ENCODE data around the gene DRG2. TPM values are rescaled to one million over a fixed set of nuclear protein-coding genes. Genes with fewer than 3 reads are reported as not detected.

Gene DRG2
- total and polyA plus RNA-seq, 10 of the 15 experiments (the other 5 are each of a cell fraction or from before 2014, with no cell fraction given) = 9.1 to 64.8 (median 45.7) TPM

DNA sequence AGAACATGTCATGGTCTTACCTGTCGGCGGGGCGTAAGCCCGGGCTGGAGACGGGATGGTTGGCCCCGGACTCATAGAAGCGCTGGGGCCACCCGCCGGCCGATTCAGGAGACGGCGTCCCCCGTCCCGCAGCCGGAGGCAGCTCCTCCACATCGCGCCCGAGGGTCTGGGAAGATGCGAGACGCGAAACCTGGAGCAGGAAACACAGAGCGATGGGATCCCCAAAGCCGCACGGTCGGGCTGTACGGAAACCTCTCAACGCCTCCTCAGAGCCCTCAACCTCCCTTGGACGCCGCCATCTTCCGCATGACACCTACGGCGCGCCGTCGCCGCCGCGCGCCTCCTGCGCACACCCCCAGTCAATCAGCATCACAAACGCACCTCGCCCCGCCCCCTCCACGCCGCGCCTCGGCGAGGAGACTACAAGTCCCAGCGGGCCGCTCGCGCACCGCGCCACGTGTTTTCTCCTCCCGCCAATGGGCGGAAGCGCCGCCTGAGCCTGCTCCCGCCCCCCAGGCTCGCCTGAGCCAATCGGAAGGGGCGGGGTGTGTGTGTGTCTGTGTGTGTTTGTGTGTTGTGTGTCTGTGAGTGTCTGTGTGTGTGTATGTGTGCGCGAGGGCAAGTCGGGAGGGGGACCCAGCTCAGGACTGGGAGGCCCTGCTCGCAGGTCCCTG lies 48.8 kb upstream of the DRG2 start, which contains the start of the genes ATPAF2 and GID4 (continued):
- TF ChIP-seq SIX5 (IDR thresholded peaks at IDR 0.05; ENCODE audit: low read depth, low read length, severe bottlenecking) (peak; percentile 93), ZNF24 (IDR thresholded peaks at IDR 0.05) (no peak), RBBP5 (conservative IDR thresholded peaks at IDR 0.05) (no peak), FOXM1 (IDR thresholded peaks at IDR 0.05; ENCODE audit: low read depth, low read length) (no peak), SPI1 (IDR thresholded peaks at IDR 0.05; ENCODE audit: borderline replicate concordance, insufficient read depth, low read depth, low read length) (0 out of 2 replicates have a peak, but pooled peaks have one; percentile 10), RUNX3 (IDR thresholded peaks at IDR 0.05; ENCODE audit: low read length) (0 out of 2 replicates have a peak, but pooled peaks have one; percentile 22), SP1 (IDR thresholded peaks at IDR 0.05; ENCODE audit: low read depth, low read length) (peak; percentile 98), YY1 (IDR thresholded peaks at IDR 0.05; ENCODE audit: low read depth, low read length) (peak; percentile 99), POU2F2 (IDR thresholded peaks at IDR 0.05; ENCODE audit: borderline replicate concordance, low read depth, low read length) (peak; percentile 43; the same call in 1 of the 3 replicates), RELA (IDR thresholded peaks at IDR 0.05; ENCODE audit: borderline replicate concordance, partially characterized antibody) (peak; percentile 94), HDGF (IDR thresholded peaks at IDR 0.05) (peak; percentile 98), EED (IDR thresholded peaks at IDR 0.05; ENCODE audit: low read depth) (no peak), TBL1XR1 (IDR thresholded peaks at IDR 0.05; ENCODE audit: low read depth, low read length) (peak; percentile 32; the same call in 1 of the 2 replicates)
- TF ChIP-seq, protein P1, sequence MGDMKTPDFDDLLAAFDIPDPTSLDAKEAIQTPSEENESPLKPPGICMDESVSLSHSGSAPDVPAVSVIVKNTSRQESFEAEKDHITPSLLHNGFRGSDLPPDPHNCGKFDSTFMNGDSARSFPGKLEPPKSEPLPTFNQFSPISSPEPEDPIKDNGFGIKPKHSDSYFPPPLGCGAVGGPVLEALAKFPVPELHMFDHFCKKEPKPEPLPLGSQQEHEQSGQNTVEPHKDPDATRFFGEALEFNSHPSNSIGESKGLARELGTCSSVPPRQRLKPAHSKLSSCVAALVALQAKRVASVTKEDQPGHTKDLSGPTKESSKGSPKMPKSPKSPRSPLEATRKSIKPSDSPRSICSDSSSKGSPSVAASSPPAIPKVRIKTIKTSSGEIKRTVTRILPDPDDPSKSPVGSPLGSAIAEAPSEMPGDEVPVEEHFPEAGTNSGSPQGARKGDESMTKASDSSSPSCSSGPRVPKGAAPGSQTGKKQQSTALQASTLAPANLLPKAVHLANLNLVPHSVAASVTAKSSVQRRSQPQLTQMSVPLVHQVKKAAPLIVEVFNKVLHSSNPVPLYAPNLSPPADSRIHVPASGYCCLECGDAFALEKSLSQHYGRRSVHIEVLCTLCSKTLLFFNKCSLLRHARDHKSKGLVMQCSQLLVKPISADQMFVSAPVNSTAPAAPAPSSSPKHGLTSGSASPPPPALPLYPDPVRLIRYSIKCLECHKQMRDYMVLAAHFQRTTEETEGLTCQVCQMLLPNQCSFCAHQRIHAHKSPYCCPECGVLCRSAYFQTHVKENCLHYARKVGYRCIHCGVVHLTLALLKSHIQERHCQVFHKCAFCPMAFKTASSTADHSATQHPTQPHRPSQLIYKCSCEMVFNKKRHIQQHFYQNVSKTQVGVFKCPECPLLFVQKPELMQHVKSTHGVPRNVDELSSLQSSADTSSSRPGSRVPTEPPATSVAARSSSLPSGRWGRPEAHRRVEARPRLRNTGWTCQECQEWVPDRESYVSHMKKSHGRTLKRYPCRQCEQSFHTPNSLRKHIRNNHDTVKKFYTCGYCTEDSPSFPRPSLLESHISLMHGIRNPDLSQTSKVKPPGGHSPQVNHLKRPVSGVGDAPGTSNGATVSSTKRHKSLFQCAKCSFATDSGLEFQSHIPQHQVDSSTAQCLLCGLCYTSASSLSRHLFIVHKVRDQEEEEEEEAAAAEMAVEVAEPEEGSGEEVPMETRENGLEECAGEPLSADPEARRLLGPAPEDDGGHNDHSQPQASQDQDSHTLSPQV (IDR thresholded peaks at IDR 0.05) = no peak
- TF ChIP-seq, protein P2, sequence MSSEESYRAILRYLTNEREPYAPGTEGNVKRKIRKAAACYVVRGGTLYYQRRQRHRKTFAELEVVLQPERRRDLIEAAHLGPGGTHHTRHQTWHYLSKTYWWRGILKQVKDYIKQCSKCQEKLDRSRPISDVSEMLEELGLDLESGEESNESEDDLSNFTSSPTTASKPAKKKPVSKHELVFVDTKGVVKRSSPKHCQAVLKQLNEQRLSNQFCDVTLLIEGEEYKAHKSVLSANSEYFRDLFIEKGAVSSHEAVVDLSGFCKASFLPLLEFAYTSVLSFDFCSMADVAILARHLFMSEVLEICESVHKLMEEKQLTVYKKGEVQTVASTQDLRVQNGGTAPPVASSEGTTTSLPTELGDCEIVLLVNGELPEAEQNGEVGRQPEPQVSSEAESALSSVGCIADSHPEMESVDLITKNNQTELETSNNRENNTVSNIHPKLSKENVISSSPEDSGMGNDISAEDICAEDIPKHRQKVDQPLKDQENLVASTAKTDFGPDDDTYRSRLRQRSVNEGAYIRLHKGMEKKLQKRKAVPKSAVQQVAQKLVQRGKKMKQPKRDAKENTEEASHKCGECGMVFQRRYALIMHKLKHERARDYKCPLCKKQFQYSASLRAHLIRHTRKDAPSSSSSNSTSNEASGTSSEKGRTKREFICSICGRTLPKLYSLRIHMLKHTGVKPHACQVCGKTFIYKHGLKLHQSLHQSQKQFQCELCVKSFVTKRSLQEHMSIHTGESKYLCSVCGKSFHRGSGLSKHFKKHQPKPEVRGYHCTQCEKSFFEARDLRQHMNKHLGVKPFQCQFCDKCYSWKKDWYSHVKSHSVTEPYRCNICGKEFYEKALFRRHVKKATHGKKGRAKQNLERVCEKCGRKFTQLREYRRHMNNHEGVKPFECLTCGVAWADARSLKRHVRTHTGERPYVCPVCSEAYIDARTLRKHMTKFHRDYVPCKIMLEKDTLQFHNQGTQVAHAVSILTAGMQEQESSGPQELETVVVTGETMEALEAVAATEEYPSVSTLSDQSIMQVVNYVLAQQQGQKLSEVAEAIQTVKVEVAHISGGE (CRISPR knock-in tag; IDR thresholded peaks at IDR 0.05) = no peak
- TF ChIP-seq, protein P3, sequence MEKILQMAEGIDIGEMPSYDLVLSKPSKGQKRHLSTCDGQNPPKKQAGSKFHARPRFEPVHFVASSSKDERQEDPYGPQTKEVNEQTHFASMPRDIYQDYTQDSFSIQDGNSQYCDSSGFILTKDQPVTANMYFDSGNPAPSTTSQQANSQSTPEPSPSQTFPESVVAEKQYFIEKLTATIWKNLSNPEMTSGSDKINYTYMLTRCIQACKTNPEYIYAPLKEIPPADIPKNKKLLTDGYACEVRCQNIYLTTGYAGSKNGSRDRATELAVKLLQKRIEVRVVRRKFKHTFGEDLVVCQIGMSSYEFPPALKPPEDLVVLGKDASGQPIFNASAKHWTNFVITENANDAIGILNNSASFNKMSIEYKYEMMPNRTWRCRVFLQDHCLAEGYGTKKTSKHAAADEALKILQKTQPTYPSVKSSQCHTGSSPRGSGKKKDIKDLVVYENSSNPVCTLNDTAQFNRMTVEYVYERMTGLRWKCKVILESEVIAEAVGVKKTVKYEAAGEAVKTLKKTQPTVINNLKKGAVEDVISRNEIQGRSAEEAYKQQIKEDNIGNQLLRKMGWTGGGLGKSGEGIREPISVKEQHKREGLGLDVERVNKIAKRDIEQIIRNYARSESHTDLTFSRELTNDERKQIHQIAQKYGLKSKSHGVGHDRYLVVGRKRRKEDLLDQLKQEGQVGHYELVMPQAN (conservative IDR thresholded peaks at IDR 0.05) = peak; percentile 46
- TF ChIP-seq, protein P4, sequence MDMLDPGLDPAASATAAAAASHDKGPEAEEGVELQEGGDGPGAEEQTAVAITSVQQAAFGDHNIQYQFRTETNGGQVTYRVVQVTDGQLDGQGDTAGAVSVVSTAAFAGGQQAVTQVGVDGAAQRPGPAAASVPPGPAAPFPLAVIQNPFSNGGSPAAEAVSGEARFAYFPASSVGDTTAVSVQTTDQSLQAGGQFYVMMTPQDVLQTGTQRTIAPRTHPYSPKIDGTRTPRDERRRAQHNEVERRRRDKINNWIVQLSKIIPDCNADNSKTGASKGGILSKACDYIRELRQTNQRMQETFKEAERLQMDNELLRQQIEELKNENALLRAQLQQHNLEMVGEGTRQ (IDR thresholded peaks at IDR 0.05; ENCODE audit: borderline replicate concordance, low read depth, low read length) = peak; percentile 95
- TF ChIP-seq, protein P5, sequence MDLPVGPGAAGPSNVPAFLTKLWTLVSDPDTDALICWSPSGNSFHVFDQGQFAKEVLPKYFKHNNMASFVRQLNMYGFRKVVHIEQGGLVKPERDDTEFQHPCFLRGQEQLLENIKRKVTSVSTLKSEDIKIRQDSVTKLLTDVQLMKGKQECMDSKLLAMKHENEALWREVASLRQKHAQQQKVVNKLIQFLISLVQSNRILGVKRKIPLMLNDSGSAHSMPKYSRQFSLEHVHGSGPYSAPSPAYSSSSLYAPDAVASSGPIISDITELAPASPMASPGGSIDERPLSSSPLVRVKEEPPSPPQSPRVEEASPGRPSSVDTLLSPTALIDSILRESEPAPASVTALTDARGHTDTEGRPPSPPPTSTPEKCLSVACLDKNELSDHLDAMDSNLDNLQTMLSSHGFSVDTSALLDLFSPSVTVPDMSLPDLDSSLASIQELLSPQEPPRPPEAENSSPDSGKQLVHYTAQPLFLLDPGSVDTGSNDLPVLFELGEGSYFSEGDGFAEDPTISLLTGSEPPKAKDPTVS (IDR thresholded peaks at IDR 0.05; ENCODE audit: low read depth, low read length) = no peak
